Measurements from ENCODE around the gene NDUFS8.
A peak's percentile ranks its signal among the peaks of the same experiment; 100 is the strongest.

NDUFS8 gene

GRCh38 chr11:68038226-68038717 is 7.8 kb downstream of the NDUFS8 start:
- DNase-seq, result no peak

- DNase-seq, result peak; percentile 16
These were observed 8.4 kb downstream of the NDUFS8 start, which contains the start of gene TCIRG1 for GRCh38 chr11:68038718-68039525. Gene TCIRG1, plus strand, starts transcription at chr11:68039025. Its CDS starts 2,247 bp downstream, at chr11:68041272.

GRCh38 chr11:68039526-68040086 is 9.1 kb downstream of the NDUFS8 start:
- DNase-seq, result no peak

- DNase-seq, result peak; percentile 51
These were observed 9.8 kb downstream of the NDUFS8 start for GRCh38 chr11:68040101-68040956.

GRCh38 chr11:68040957-68041591 is 10.6 kb downstream of the NDUFS8 start:
- no peak for DNase-seq

- no peak for DNase-seq
These were observed 11.2 kb downstream of the NDUFS8 start for GRCh38 chr11:68041617-68042218.

- DNase-seq, result no peak
These were observed 11.9 kb downstream of the NDUFS8 start for GRCh38 chr11:68042219-68043028.

- no peak for DNase-seq
These were observed 12.5 kb downstream of the NDUFS8 start for GRCh38 chr11:68043029-68043348.

GRCh38 chr11:68043349-68044144 is 13.1 kb downstream of the NDUFS8 start:
- DNase-seq, result no peak

- DNase-seq, result no peak
These were observed 13.8 kb downstream of the NDUFS8 start for GRCh38 chr11:68044145-68044813.

- DNase-seq, result no peak
These were observed 14.4 kb downstream of the NDUFS8 start for GRCh38 chr11:68044898-68045351.

GRCh38 chr11:68047437-68048290 is 17.2 kb downstream of the NDUFS8 start:
- no peak for DNase-seq

- no peak for DNase-seq
These were observed 18.4 kb downstream of the NDUFS8 start for GRCh38 chr11:68048681-68049508.

GRCh38 chr11:68049509-68050370 is 19.3 kb downstream of the NDUFS8 start:
- no peak for DNase-seq

- DNase-seq, result no peak
These were observed 19.9 kb downstream of the NDUFS8 start for GRCh38 chr11:68050371-68050841.

GRCh38 chr11:68051191-68052136 is 21.0 kb downstream of the NDUFS8 start:
- no peak for DNase-seq
